ENCODE measurements around the gene DNAH2. TPM values are rescaled to one million over a fixed set of nuclear protein-coding genes. Genes with fewer than 3 reads are reported as not detected.

DNAH2 gene
- total RNA-seq, 1 experiment from 2014 or later: 0.15 TPM

DNA sequence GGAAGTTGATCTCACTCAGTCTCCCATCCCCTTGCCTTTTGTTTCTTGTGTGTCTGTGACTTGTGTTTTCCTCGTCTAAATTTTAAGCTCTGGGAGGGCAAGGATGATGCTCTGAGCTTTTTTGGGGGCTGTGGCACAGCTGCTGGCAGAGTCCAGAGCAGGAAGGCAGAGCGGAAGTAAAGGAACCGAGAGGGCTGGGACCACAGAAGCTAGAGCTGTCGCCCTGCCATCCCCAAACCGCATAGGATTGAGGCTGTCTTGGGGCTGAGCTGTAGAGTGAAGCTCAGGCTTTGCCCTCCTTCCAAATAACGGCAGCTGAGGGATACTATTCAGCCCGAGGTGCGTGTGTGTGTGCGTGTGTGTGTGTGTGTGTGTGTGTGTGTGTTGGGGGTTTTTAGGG is 3.8 kb upstream of the DNAH2 start:
- DNase-seq: no peak
- no peak overlapping the region for H2AK5ac ChIP-seq (ENCODE audit: insufficient read length, low read length)
- peaks cover 42 to 62% of the 10 kb centered on the region in 2 experiments for H3K4me1 Mint-ChIP-seq
- peaks cover 8% of the 10 kb centered on the region for H3K23me2 ChIP-seq (ENCODE audit: insufficient read length, low read depth, low read length, poor library complexity, severe bottlenecking)
- H2BK20ac ChIP-seq (ENCODE audit: low read depth, low read length, poor library complexity, severe bottlenecking): no peak overlapping the region
- H3K18ac ChIP-seq (ENCODE audit: insufficient read length, low read depth, low read length): no peak overlapping the region
- H3K79me2 ChIP-seq (ENCODE audit: insufficient read depth, low read length): no peaks in the 10 kb centered on the region
- H4K20me1 ChIP-seq (ENCODE audit: control insufficient read depth, insufficient read depth, insufficient read length): no peaks in the 10 kb centered on the region
- H3K4me1 ChIP-seq (ENCODE audit: insufficient read depth, low read length): peaks cover 3% of the 10 kb centered on the region
- H3K79me1 ChIP-seq (ENCODE audit: insufficient read depth, low read depth, low read length, poor library complexity, severe bottlenecking): no peaks in the 10 kb centered on the region
- no peak overlapping the region for H3K14ac ChIP-seq (ENCODE audit: insufficient read depth, low read length)
- H3K9me3 Mint-ChIP-seq: no peaks in the 10 kb centered on the region
- H2BK15ac ChIP-seq (ENCODE audit: low read depth, low read length): no peak overlapping the region
- no peaks in the 10 kb centered on the region for H3K9me3 ChIP-seq (ENCODE audit: control insufficient read depth, low read depth, low read length)
- H3K4me3 Mint-ChIP-seq: no peak overlapping the region
- no peak overlapping the region for H3T11ph ChIP-seq (ENCODE audit: low read length)
- no peaks in the 10 kb centered on the region; the same call in 1 of the 2 replicates for H3K27me3 ChIP-seq (ENCODE audit: insufficient read depth, low read length)
- TF ChIP-seq, protein P1, sequence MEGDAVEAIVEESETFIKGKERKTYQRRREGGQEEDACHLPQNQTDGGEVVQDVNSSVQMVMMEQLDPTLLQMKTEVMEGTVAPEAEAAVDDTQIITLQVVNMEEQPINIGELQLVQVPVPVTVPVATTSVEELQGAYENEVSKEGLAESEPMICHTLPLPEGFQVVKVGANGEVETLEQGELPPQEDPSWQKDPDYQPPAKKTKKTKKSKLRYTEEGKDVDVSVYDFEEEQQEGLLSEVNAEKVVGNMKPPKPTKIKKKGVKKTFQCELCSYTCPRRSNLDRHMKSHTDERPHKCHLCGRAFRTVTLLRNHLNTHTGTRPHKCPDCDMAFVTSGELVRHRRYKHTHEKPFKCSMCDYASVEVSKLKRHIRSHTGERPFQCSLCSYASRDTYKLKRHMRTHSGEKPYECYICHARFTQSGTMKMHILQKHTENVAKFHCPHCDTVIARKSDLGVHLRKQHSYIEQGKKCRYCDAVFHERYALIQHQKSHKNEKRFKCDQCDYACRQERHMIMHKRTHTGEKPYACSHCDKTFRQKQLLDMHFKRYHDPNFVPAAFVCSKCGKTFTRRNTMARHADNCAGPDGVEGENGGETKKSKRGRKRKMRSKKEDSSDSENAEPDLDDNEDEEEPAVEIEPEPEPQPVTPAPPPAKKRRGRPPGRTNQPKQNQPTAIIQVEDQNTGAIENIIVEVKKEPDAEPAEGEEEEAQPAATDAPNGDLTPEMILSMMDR (conservative IDR thresholded peaks at IDR 0.05): no peak
- H3K23ac ChIP-seq (ENCODE audit: insufficient read length, low read depth, low read length): no peak overlapping the region
- no peak overlapping the region for H3K56ac ChIP-seq (ENCODE audit: insufficient read length, low read depth, low read length)
- H2AFZ ChIP-seq (ENCODE audit: low read length): no peak overlapping the region
- WGBS (ENCODE audit: extremely low coverage, insufficient read length, low lambda C conversion rate): no CpG with 5 or more reads among the region's 9 CpGs
- no peak overlapping the region for H3K27ac ChIP-seq (ENCODE audit: insufficient read length, low read depth, low read length)
- H3K9ac ChIP-seq (ENCODE audit: extremely low read depth, insufficient read length, low read length): no peak overlapping the region
- H2BK5ac ChIP-seq (ENCODE audit: insufficient read length, low read length): no peak overlapping the region
- peaks cover 0 to 7% (median 0%) of the 10 kb centered on the region in 3 experiments; a peak in 3 of 7 replicates for H3K36me3 Mint-ChIP-seq (ENCODE audit: insufficient read depth in 1 of 3, low read depth in 3 of 3)
- no peak overlapping the region for H2BK12ac ChIP-seq (ENCODE audit: insufficient read length, low read depth, low read length)
- H4K8ac ChIP-seq (replicated peaks; ENCODE audit: insufficient read length, low read depth, low read length): no peak overlapping the region
- peaks cover 50% of the 10 kb centered on the region for H3K27me3 Mint-ChIP-seq (ENCODE audit: low read depth)
- H3K4me2 ChIP-seq (ENCODE audit: insufficient read depth, insufficient read length, low read length): no peak overlapping the region
- H3K4ac ChIP-seq (ENCODE audit: low read depth, low read length): no peak overlapping the region
- no peak overlapping the region for H4K5ac ChIP-seq (ENCODE audit: insufficient read length, low read depth, low read length)
- H3K27ac Mint-ChIP-seq: 0 out of 7 replicates have a peak overlapping the region, but pooled peaks of 1 of the 3 experiments have one; percentile 12
- no peak overlapping the region for H2BK120ac ChIP-seq (ENCODE audit: low read depth, low read length, poor library complexity, severe bottlenecking)
- no peak overlapping the region for H4K91ac ChIP-seq (ENCODE audit: insufficient read length, low read depth, low read length)
